HepG2 (cell line): ENCODE measurements around the gene SPATA31D4. TPM values are rescaled to one million over a fixed set of nuclear protein-coding genes. Genes with fewer than 3 reads are reported as not detected.

Experiments used
- ATAC-seq: fragments of 200-7000 bp; cut with Tn5 transposase; 3 replicates; pipeline ENCODE4 v1.9.1; 2020; ENCODE audit warnings: mild to moderate bottlenecking, moderate library complexity
- BruUV-seq: library from RNA; stranded (reverse); fragments of 400-500 nt; replicated peaks from 2 replicates; lab custom pipeline; 2021; lab: Mats Ljungman, UMichigan
- CTCF ChIA-PET: fragments of 300-600 bp; formaldehyde crosslinking; extraction: SDS; loops from one replicate; lab custom pipeline; 2021; ENCODE audit warnings: low total read pairs, inconsistent platforms, low intra/inter-chr PET ratio; lab: Yijun Ruan, JAX
- POLR2A ChIA-PET: fragments of 350-600 bp; sonication (Branson Sonifier 250); formaldehyde crosslinking; loops from one replicate; lab custom pipeline; 2020; ENCODE audit warnings: antibody characterized with exemption, inconsistent platforms; lab: Yijun Ruan, JAX
- DNase-seq: peaks from one replicate; pipeline ENCODE4 v3.0.0-alpha.2; 2015; ENCODE audit warnings: low spot score
- FAIRE-seq: peaks from 3 replicates; lab custom pipeline; 2011; peaks lifted over from hg19 to GRCh38; lab: Jason Lieb, UNC
- H2AFZ ChIP-seq: one replicate; pipeline ENCODE4 v1.6.1; 2011; ENCODE audit warnings: low read length, inconsistent platforms
- H3K27ac ChIP-seq: fragments of 300-600 bp; 3 replicates; pipeline ENCODE4 v1.8.0; 2011; ENCODE audit warnings: mixed run types, mild to moderate bottlenecking, mixed read lengths, low read length, inconsistent platforms; ENCODE audit not compliant: insufficient read depth; ENCODE audit errors: extremely low read length
- H3K27me3 ChIP-seq, 2 experiments: fragments of 200-600 bp in 1 of 2; 2 replicates in 1 of 2; 3 replicates in 1 of 2; pipeline versions ENCODE4 v1.6.0 to v1.8.0; 2011; ENCODE audit warnings: low read length in 2 of 2, mild to moderate bottlenecking in 2 of 2, moderate library complexity in 2 of 2, inconsistent platforms in 1 of 2; ENCODE audit not compliant: insufficient read depth in 2 of 2, control insufficient read depth in 1 of 2
- H3K36me3 ChIP-seq, 2 experiments: fragments of 200-600 bp in 1 of 2; replicated peaks in 1 of 2; 2 replicates in 1 of 2; 3 replicates in 1 of 2; pipeline versions ENCODE4 v1.5.1 to v1.8.0; 2011; ENCODE audit warnings: low read length in 2 of 2, inconsistent platforms in 1 of 2; ENCODE audit not compliant: insufficient read depth in 2 of 2, control insufficient read depth in 1 of 2
- H3K4me1 ChIP-seq: 2 replicates; pipeline ENCODE4 v1.5.1; 2012; ENCODE audit warnings: low read length, inconsistent platforms; ENCODE audit not compliant: insufficient read depth
- H3K4me2 ChIP-seq: 2 replicates; pipeline ENCODE4 v1.6.0; 2011; ENCODE audit warnings: low read depth, low read length, inconsistent platforms
- H3K4me3 ChIP-seq, 3 experiments: fragments of 200-600 bp in 1 of 3; sonication (generic), shearing (Covaris generic) in 1 of 3; replicated peaks in 1 of 3; 2 replicates each; pipeline ENCODE4 v1.5.1; 2011 to 2016; ENCODE audit warnings: low read length in 3 of 3, inconsistent platforms in 2 of 3, low read depth in 2 of 3, mild to moderate bottlenecking in 2 of 3, control low read depth in 1 of 3, mixed read lengths in 1 of 3; ENCODE audit not compliant: insufficient read depth in 1 of 3
- H3K79me2 ChIP-seq: one replicate; pipeline ENCODE4 v1.6.1; 2011; ENCODE audit warnings: low read length, inconsistent platforms; ENCODE audit not compliant: insufficient read depth
- H3K9ac ChIP-seq: 2 replicates; pipeline ENCODE4 v1.6.0; 2011; ENCODE audit warnings: mild to moderate bottlenecking, low read depth, low read length, inconsistent platforms; ENCODE audit not compliant: insufficient read depth
- H3K9me3 ChIP-seq: 2 replicates; pipeline ENCODE4 v1.5.1; 2012; ENCODE audit warnings: mild to moderate bottlenecking, low read length
- H4K20me1 ChIP-seq: 2 replicates; pipeline ENCODE4 v1.6.0; 2011; ENCODE audit warnings: inconsistent platforms, mild to moderate bottlenecking, low read length, moderate library complexity; ENCODE audit not compliant: insufficient read depth
- CEBPB ChIP-seq: IDR thresholded peaks from 2 replicates; pipeline ENCODE4 v1.6.1; 2011; ENCODE audit warnings: low read depth, low read length, improper control_type of control experiment, borderline replicate concordance
- PRMT3 ChIP-seq: sonication (generic); formaldehyde crosslinking; IDR thresholded peaks from 2 replicates; pipeline ENCODE4 v1.8.1; 2022; ENCODE audit warnings: low read depth, mild to moderate bottlenecking, moderate library complexity, missing genetic modification reagents, borderline replicate concordance
- PRPF4 ChIP-seq: fragments of 200-400 bp; formaldehyde crosslinking; IDR thresholded peaks from 2 replicates; pipeline ENCODE4 v1.6.1; 2016; ENCODE audit warnings: low read length, low read depth; ENCODE audit not compliant: poor library complexity, severe bottlenecking
- ZBTB42 ChIP-seq: sonication (generic); formaldehyde crosslinking; IDR thresholded peaks from 2 replicates; pipeline ENCODE4 v1.5.0; 2020; ENCODE audit warnings: mild to moderate bottlenecking, missing genetic modification reagents
- ZNF546 ChIP-seq: sonication (generic); formaldehyde crosslinking; conservative IDR thresholded peaks from 2 replicates; pipeline ENCODE4 v1.8.1; 2023; ENCODE audit warnings: mild to moderate bottlenecking, missing genetic modification reagents
- WGBS: methylation state at CpG from one replicate; pipeline ENCODE4 v1.1.6; 2017; ENCODE audit warnings: low lambda C conversion rate; 5-methylcytosine and 5-hydroxymethylcytosine counted together
- in situ Hi-C: cut with HindIII; loops from 2 replicates; pipeline ENCODE4 v1.10.0; 2017; ENCODE audit warnings: low pct_unique_long_range_greater_than_20kb; ENCODE audit not compliant: extremely low pct_ligation_motif_present
- intact Hi-C: fragments of 100-400 bp; cut with micrococcal nuclease; formaldehyde crosslinking; loops from one replicate; pipeline ENCODE4 v1.10.0; 2022; ENCODE audit not compliant: unreplicated experiment
- polyA plus RNA-seq, 8 experiments: library from polyadenylated mRNA; depleted of rRNA in 3 of 8; stranded (reverse) in 7 of 8; unstranded in 1 of 8; fragments of >200 nt; fragmentation: Illumina TruSeq in 4 of 8; extraction: Trizol in 4 of 8; gene quantifications; 2 replicates each; pipeline versions ENCODE4 v1.2.1 to v1.2.3, GENCODE V29; 2011 to 2016; ENCODE audit warnings: low read depth in 4 of 8, missing spikeins in 1 of 8, mixed read lengths in 1 of 8; ENCODE audit not compliant: insufficient read depth in 1 of 8
- total RNA-seq, 5 experiments: library from RNA; depleted of rRNA; stranded (reverse); fragments of >200 nt; fragmentation: Illumina TruSeq; extraction: Trizol; gene quantifications; 2 replicates each; pipeline ENCODE4 v1.2.3, GENCODE V29; 2016; ENCODE audit warnings: low read depth in 1 of 5
- TF ChIP-seq, protein P1 (sequence below), 2 experiments: sonication (generic) in 1 of 2; formaldehyde crosslinking in 1 of 2; IDR thresholded peaks; 2 replicates each; pipeline versions ENCODE4 v1.6.1 to v1.9.0; 2014 to 2022; ENCODE audit warnings: antibody characterized with exemption in 1 of 2, borderline replicate concordance in 1 of 2, inconsistent platforms in 1 of 2, low read depth in 1 of 2, missing genetic modification reagents in 1 of 2

The SPATA31D4 gene
- total and polyA plus RNA-seq, 2 of the 13 experiments (the other 11 are each of a cell fraction or from before 2014, with no cell fraction given): not detected

DNA sequence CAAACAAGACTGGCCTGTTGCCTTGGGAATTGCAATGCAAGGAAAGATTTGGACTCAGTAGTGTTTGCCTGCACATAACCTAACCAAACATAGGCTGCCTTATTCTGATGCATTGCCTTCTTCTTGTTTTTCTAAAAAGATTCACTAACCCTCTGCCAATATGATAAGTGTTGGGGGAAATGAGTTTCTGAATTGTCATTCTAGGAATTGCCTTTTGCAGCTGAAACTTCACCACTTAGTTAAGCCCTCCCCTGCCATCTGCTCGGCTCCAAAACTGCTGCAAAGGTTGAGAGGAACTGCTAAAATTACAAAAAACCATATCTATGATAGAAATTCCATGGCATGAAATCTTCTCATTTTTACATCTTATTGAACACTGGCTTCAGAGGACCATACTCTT lies 41.6 kb upstream of the SPATA31D4 start (continued):
- TF ChIP-seq, protein P1, sequence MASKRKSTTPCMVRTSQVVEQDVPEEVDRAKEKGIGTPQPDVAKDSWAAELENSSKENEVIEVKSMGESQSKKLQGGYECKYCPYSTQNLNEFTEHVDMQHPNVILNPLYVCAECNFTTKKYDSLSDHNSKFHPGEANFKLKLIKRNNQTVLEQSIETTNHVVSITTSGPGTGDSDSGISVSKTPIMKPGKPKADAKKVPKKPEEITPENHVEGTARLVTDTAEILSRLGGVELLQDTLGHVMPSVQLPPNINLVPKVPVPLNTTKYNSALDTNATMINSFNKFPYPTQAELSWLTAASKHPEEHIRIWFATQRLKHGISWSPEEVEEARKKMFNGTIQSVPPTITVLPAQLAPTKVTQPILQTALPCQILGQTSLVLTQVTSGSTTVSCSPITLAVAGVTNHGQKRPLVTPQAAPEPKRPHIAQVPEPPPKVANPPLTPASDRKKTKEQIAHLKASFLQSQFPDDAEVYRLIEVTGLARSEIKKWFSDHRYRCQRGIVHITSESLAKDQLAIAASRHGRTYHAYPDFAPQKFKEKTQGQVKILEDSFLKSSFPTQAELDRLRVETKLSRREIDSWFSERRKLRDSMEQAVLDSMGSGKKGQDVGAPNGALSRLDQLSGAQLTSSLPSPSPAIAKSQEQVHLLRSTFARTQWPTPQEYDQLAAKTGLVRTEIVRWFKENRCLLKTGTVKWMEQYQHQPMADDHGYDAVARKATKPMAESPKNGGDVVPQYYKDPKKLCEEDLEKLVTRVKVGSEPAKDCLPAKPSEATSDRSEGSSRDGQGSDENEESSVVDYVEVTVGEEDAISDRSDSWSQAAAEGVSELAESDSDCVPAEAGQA (IDR thresholded peaks at IDR 0.05; ENCODE audit: low read depth): no peak
- TF ChIP-seq, protein P1 (CRISPR knock-in tag; IDR thresholded peaks at IDR 0.05; ENCODE audit: borderline replicate concordance): no peak
- TF ChIP-seq PRMT3 (CRISPR knock-in tag): no peak
- TF ChIP-seq, all 625 proteins: peak for 0

DNA sequence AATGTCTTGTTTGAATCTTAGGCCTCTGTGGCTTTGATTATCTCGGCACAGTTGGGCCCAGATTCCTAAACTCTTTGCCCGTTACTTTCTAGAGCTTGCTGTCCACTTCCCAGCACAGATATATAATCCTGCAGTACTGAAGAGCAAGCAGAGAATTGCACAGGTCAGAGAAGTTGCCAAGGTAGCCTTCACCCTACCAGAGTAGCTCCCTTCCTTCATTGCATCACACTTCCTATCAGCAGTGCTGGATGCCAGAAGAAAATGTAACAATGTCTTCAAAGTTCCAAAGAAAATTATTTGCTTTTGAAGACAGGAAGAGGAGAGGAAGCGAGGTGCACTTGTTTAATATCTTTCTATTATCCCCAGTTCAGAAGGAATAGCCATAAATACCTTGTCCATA lies 38.1 kb upstream of the SPATA31D4 start:
- ChIA-PET CTCF (no interaction called here), POLR2A (no interaction called here)
- DNase-seq (no peak), ATAC-seq (no peak), FAIRE-seq (no peak)
- H3K79me2 ChIP-seq: no peaks in the 10 kb centered on the region
- BruUV-seq: no TSS peak
- H3K9me3 ChIP-seq: no peaks in the 10 kb centered on the region
- H3K4me3 ChIP-seq: no peak overlapping the region
- H3K9ac ChIP-seq: no peak overlapping the region
- H4K20me1 ChIP-seq: no peaks in the 10 kb centered on the region
- H3K27ac ChIP-seq: no peak overlapping the region
- no peak overlapping the region for H2AFZ ChIP-seq
- H3K4me2 ChIP-seq: no peak overlapping the region
- no peaks in the 10 kb centered on the region for H3K36me3 ChIP-seq
- in situ Hi-C loops (no loop called here), intact Hi-C loops (no loop called here)
- no peaks in the 10 kb centered on the region for H3K4me1 ChIP-seq
- 46% methylated on average over 3 of the region's 3 CpGs for WGBS
- no peak for TF ChIP-seq ZNF546
- TF ChIP-seq CEBPB: peak; percentile 11; the same call in 1 of the 2 replicates
- no peak for TF ChIP-seq ZBTB42
- no peak for TF ChIP-seq PRPF4
- no peaks in the 10 kb centered on the region for H3K27me3 ChIP-seq
